ENCODE measurements around the gene NBEAL2.
A peak's percentile ranks its signal among the peaks of the same experiment; 100 is the strongest.

Gene NBEAL2

DNA sequence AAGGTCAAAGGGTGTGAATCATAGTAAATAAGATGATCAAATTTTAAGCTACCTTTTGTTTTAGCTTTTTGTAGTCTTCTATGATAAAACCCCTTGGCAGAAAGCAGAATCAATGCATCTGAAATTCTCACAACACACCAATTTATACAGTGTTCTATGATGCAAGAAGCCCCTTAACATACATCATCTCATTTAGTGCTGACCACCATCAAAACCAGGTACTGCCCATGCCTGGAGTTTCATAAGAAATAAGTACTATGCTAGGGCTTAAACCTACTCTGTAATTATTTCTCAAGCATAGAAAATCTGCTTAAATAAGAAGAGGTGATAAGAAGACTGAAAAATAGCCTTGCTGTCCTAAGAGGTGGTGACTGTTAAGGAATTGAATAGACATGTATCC is 67.6 kb downstream of the NBEAL2 start:
- DNase-seq, result no peak

- DNase-seq, result no peak
Measured at GRCh38 chr3:47047673-47048072, 68.2 kb downstream of the NBEAL2 start.

DNA sequence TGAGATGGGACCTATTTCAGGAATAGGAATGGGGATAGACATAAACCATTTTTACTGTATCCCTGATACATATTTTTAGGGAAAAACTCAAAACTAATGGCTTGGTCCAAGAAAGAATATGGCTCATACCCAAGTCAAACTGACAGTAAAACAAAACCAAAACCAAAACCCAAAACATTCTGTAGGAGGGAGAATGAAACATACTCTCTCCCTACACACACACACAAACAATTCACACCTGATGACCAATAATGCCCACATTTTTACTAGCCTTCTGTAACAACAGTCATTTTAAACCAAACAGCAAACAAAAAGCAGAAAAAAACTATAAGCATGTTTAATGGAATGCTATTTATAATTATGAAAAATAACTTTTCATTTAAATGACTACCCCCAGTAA is 74.9 kb downstream of the NBEAL2 start:
- no peak for DNase-seq

GRCh38 chr3:47056705-47057104 is 77.2 kb downstream of the NBEAL2 start:
- DNase-seq, result no peak

DNA sequence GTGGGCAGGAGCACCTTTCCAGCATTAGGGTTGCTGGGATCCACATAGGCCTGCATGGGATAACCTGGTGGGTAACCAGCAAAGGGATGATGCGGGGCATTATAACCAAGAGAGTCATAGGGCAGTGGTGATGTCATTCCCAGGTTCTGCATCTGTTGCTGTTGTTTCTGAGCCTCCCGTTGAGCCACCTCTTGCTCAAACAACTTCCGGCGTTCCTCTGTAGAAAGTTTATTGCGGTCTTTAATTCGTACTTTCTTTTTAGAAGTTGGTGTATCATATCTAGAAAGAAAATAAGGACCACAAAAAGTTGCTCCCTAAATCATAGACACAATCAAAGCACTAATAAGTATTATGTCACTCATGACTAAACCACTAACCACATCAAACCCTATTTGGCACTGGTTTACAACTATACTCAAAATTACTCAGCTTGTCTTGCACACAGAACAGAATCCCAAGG is 77.8 kb downstream of the NBEAL2 start:
- peak; percentile 26 to 34 for DNase-seq

Data from stimulated activated CD4-positive, alpha-beta T cell treated with anti-CD3 and anti-CD28 coated beads, Interleukin-2, amount 100 ng/mL, for 48 hours (primary cell).